HG03469 (cell line): ENCODE measurements around the gene PPM1M.

ENCODE experiments used
- ATAC-seq: cut with Tn5 transposase; IDR thresholded peaks from one replicate; pipeline ENCODE4 v1.9.1; 2021; ENCODE audit warnings: mild to moderate bottlenecking, moderate library complexity, moderate number of reproducible peaks; ENCODE audit not compliant: unreplicated experiment

Gene PPM1M

DNA sequence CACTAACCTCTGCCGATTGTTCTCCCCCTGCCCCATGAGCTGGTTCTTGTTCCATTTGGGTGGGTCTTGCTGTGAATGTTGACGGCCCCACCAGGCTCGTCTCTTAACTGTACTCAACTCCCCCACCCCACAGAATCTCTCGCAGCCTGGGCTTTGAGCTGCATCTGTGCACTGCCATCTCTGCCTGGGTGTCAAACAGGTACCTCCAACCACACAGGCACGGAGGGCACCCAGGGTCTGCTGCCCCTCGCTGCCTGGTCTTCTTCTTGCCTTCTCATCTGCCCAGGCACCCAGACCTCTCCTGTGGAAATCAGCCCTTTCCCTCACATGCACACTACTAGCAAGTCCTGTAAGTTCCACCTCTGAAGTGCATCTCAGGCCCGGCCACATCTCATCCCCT lies 30.2 kb upstream of the PPM1M start:
- ATAC-seq: no peak

DNA sequence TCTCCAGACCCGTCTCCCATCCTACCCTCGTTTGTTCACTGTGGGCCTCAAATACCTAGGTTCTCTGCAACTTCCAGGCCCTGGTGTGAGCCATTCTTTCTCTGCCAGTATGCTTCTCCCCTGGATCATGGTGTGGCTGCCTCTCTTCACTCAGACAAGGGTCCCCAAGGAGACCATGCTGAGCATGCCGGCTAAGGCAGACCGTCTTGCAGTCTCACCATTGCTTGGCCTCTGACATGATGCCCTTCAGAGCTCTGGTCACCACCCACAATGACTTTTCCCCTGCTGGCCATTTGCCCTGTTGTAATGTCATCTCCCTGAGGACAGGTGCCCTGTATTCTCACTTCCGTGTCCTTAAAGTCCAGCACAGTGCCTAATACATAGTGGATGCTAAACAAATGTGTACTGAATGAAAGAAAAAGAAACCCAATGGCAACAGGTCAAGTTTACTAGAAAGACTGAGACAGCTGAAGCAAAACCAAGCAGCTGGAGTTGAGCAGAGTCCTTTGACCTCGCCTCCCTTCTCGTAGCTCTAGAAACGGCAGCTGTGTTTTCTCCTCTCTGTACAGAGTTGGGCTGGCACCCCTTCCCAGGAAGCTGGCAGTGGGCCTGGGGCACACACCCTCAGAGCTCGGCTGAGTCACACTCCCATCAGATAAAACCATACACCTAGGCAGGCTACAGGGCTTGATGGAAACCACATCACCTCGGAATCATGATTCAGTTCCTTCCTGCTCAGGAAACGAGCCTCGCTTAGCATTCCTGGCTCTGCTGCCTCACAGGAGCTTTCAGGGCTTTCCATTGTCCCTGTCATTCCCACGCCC lies 28.8 kb upstream of the PPM1M start:
- no peak for ATAC-seq

DNA sequence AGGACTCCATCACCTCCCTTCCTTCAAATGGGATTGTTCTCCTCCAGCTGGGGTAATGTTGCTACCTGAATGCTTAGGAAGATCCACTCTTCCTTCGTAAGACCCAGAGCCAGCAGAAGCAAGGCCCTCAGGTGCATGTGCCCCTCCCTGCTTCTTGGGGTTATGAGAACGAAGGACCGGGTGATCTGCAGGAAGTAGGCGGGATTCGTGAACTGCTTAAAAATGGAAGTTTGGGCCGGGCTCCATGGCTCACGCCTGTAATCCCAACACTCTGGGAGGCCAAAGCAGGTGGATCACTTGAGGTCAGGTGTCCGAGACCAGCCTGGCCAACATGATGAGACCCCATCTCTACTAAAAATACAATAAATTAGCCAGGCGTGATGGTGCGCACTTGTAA lies 28.2 kb upstream of the PPM1M start:
- ATAC-seq: no peak

DNA sequence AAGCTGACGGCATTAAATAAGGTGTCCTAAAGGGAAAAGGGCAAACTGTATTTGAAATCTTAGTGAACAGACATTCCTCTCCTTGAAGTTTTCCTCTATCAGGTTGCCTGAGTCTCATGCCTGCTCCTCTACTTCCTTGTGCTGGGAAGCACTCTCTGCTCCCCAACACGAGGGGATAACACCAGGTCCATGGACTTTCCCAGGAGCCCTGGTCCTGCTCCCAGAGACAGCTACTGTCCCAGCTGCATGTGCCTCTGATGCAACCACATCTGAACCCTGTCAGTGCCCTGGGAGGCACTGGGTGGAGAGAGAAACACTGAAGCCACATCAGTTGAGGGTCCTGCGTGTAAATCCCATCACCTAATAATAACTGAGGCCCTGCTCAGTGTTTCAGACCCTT lies 27.5 kb upstream of the PPM1M start:
- no peak for ATAC-seq

DNA sequence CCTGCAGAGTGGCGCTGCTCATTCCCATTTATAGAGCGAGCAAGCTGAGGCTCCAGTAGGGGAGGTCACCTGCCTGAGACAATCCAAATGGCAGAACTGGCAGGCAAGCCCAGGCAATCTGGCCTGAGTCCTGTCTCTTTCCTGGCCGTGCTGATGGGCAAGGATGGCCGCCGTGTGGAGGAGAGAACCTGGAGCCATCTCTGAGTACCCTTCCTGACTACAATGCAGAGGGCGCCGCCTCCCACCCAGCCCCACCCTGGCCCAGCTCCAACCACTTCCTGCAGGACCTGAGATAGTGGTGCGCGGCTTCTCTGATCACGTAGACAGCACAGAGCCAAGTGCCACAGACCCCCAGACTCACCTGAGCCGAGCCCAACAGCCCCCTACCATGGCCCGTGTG lies 27.1 kb upstream of the PPM1M start:
- ATAC-seq: no peak

DNA sequence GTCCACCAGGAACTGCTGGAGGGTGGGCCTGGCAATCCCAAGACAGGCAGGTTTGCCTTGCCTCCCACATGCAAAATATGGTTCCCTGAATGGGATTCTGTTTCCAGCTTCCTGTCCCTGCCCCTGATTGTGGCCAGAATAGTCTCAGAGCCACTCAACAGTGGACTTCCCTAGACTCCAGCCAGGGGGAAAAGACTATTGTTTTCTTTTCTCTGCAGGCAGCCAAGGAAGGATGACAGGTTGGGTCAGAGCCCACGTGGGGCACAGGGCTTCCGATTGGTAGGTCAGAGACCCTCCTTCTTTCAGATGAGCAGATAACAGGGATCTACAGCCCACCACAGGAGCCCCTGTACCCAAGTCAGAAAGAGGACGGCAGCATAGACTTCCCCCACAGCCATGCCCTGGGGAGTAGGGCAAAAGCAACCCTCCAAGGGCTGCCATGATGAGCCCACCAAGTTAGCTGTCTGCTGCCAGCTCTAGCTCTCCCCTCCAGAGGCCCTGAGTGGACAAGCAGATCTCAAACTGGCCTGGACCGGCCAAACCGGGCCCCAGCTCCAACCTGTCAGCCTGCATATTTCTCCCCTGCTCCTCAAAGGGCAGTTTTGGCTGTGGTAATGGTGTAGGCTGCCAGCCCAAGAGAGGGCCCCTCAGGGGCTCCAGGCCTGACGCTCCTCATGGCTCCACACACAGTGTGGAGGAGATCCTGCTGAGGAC lies 26.5 kb upstream of the PPM1M start:
- ATAC-seq: no peak

DNA sequence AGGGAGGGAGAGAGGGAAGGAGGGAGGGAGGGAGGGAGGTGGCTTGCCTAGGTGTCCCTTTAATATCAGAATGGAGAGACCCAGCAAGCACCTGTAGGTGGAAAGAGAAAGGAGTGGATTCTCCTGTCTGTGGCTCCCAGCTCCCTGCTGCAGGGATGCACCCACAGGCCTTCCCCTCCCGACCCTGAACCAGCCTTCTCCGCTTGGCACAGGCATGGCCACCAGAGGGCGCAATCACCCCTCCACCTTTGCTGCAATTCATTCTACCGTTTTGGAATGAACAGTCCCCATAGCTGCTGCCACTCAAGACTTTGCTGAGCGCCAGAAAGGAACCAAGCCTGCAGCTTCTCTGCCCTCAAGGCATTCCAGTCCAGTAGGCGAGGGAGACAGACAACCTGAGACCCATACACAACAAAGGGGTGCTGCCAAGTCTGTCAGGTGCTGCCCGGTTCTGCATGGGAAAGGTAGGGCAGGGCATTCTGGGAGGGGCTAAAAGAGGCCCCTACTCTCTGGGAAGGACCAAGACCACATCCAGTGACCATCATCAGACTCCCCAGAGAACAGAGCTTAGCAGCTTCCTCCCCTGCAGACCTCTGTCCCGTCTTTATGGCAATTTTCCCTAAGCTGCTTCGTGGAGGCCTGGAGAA lies 25.1 kb upstream of the PPM1M start:
- ATAC-seq: no peak

DNA sequence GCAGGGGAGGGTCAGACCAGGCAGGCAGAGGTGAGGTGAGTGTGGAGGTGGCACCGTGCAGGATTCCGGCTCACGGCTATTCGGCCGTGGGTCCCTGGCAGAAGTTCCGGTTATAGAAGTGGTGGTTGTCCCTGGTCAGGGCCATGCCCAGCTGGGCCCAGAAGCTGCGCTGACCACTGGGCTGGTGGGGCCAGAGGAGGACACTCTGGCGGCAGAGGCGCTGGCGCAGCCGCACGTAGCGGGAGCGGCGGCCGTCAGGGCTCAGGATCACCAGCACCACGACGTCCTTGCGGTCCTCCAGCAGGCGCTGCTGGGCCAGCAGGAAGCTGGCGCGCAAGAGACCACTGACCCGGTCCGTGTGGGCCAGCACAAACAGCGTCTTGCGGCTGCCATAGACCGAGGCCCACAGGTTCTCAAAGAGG lies 24.4 kb upstream of the PPM1M start:
- no peak for ATAC-seq

DNA sequence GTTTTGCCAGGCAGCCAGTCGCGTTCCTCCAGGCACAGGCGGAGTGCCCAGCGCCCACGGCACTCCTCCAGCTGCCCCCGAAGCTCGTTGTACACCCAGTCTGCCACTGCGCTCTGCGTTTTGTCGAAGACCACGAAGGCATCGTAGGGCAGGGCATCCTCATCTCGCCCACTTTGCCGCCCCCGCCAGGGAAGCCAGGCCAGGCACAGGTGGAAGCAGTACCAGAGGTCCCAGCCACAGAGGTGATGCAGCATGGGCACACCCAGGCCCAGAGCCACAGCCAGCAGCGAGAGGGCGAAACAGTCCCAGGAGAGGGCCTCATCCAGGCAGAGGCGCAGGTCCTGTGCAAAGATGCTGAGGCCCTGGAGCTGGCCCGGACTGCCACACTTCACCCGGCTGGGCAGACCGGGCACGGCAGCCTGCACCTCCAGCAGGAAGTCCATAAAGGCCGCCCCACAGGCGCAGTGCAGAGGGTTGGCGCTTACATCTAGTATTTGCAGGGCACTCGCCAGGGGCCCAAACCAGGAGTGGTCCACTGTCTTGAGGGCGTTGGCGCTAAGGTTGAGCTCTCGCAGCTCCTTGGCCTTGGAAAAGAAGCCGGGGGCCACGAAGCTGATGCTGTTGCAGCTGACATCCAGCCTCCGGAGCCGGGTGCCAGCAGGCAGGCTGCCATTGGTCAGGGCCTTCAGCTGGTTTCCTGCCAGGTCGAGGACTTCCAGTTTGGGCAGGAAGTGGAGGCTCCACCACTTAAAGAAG lies 23.8 kb upstream of the PPM1M start:
- no peak for ATAC-seq

DNA sequence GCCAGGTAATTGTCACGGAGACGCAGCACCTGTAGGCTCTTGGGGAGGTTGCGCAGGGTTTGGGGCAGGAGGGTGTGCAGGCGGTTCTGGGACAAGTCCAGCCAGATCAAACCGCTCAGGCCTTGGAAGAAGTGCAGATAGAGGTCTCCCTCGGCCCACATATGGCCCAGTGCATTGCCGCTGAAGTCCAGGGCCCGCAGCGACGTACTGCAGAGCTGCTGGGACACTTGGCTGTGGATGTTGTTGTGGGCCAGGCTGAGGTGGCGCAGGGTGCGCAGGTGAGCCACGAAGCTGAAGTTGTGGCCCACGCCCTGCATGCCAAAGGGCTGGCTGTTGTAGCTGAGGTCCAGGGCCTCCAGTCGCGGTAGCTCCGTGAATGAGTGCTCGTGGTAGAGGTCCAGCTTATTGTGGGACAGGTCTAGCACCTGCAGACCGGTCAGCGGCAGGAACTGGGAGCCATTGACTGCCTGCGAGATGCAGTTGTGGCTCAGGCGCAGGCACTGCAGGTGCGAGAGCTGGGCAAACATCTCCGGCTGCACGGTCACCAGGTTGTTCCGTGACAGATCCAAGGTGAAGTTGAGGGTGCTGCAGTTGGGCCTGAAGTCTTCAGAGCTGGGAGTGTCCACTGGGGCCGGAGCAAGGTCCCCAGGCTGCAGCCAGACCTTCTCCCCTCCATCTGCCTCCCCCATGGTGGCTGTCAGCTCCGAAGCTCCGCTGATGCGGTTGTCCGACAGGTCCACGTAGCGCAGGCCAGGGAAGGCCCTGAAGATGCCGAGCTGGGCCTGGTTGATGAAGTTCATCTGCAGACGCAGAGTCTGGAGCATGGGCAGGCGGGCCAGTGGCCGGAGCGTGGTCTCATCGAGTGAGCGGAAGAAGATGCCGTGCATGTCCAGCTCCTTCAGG lies 23.0 kb upstream of the PPM1M start:
- no peak for ATAC-seq

DNA sequence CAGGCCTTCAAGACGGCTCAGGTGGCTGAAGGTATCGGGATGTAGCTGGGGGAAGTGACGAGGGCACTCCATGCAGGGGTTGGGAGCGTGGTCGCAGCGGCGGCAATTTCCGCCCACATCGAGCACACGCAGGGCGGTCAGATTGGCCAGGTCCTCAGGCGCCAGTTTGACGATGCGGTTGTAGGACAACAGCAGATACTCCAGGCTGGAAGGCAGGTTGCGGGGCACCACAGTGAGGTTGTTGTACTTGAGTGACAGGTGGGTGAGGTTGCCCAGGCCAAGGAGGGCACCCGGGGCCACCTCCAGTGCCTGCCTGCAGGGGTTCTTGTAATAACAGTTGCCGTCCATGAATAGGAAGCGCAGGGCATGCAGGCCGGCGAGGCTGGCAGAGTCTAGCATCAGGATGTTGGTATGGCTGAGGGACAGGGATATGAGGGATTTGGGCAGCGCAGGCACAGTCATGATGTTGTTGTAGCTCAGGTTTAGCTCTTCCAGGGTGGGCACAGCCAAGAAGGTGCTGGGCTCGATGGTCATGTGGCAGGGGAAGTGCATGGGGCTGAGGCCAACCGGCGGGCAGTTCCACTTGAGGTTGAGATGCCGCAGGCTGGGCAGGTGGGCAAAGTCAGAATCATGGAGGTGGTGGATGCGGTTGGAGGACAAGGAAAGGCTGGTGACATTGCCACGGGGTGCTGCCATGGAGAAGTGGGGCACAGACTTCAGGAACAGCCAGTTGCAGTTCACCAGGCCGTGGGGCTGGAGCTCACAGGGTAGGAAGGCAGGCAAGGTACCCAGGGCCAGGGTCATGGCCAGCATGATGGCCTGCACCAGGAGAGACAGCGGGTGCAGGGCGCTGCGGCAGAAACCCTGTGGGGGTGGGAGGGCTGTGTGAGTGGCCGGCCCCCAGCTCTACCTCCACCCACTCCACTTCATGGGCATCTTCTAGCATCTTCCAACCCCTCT lies 21.8 kb upstream of the PPM1M start:
- no peak for ATAC-seq

DNA sequence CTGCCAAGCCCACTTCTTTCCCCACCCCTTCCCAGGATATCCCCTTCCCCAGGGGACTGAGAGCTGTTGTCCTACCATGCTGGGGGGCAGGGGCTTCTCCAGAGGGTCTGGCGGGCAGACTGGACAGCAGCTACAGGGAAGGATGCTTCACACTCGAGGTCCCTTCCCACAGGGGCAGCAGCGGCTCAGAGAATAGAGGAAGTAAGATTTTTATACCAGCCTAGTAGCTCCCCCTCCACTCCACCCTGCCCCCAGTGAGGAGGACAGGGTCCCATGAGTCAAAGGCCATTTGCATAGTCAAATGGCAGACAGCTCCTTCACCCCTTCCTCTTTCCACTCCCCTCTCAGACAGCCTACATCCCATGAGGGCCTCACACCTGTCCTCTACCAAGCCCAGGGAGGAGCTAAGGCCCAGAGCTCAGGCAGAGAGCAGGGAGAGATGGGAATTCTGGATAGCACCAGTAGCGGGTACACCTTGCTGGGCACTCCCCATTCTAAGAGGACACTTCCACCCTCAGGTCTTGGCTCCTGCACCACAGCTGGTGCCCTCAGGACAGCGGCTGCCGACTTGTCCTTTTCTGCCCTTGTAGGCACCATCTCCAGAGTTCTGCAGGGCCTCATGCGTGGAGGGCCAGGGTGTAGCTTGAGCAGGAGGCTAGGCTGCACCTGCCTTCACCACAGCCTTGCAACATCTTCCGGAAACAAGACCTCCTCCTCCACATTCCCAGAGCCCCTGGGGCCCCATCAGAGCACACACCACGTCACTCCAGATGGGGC lies 19.9 kb upstream of the PPM1M start, which contains the start of gene TLR9:
TSS of gene TLR9 (minus strand) at position 194 of the 777 bp plus-strand sequence. CDS start at position 78, 116 bp downstream.
- peak; percentile 67 for ATAC-seq

DNA sequence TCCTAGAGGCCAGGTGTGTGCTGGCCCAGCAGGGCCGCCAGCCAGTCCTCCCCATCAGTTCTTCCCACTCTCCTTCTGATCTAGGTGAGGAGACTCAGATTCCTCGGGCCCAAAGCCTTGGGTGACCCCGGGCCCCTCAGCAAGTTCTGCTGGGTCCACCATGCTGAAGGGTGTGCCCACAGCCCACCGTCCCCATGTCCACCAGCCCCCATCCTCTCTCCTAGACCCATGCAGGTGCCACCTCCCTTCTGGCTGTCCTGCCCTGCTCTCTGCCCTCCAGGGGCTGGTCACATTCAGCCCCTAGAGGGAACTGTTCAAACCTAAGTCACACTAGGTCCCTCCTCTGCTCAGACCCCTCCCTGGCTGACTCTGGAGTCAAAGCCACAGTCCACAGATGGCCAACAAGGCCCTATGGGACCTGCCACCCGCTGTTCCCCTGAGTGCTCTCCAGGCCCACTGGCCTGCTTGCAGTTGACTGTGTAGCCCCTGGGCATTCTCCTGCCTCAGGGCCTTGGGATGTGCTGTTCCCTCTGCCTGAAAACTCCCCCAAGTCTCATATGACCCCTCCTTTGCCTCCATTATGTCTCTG lies 19.2 kb upstream of the PPM1M start:
- ATAC-seq: no peak

DNA sequence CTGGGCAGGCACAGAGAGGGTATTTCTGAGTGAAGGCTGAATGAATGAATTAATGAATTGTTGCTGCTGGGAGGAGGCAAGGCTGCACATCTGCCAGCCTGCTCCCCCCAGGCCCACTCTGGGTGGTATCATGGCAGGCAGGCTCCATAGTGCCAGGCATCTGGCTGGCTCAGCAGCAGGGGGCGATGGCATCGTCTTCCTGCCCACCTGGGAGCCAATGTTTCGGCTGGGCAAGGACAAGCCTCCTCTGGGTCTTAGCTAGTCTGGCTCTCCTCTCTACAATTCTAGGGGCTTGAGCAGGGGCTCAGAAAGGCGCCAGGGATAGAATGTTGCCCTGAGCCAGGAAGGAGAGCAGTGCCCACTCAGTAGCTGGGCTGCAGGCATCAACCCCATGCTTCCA lies 18.4 kb upstream of the PPM1M start:
- ATAC-seq: no peak

DNA sequence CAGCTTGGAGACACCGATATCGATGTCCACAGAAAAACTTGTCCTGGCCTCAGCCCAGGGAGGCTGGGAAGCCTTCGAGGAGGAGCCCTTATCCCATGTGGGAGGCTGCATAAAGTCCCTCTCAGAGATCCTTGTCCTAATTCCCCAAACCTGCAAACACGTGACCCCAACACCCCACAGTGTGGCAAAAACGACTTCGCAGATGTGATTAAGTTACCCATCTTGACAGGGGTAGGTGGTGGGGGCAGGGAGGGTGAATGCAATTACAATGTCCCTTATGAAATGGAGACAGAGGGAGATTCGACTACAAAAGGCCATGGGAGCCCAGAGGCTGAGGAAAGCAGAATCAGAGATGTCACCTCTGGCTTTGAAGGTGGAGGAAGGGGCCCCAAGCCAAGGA lies 17.8 kb upstream of the PPM1M start:
- no peak for ATAC-seq

DNA sequence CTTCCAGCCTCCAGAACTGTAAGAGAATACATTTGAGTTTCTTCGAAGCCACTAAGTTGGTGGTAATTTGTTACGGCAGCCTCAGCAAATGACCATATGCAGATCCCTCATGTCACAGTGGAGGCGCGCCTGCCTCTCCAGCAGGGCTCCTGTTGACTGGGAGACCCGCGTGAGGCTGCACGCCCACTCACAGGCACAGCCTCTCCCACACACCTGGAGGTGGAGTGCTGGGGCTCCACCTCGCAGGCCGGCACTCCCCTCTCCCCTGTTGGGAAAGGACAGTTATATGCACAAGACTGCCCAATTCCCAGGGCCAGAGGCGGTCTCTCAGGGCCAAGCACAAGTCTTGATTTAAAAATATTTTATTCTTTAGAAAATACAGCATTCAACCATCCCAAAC lies 17.3 kb upstream of the PPM1M start:
- ATAC-seq: no peak

DNA sequence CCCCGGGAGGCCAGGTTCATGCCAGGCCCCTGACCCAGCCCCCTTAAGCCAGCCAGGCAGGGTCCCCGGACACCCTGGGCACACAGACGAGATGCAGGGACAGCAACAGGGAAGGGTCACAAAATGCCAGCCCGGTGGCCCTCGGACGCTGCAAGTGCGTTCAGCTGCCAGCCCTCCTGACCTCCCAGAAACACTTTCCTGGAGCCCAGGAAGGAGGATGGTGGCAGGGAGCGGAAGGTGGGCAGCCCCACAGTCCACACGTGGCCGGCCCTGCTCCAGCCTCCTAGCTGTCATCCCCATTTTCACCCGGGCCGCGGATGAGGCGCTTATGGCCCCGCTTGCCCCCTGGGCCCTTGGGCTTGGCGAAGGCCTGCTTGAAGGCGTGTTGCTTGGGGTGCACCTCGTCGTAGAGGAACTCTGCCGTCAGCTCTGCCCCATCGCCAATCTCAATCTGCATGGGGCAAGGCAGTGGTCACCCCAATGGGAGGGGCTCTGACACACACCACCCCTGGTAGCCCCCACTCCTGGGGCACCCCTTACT lies 16.7 kb upstream of the PPM1M start:
- ATAC-seq: no peak

DNA sequence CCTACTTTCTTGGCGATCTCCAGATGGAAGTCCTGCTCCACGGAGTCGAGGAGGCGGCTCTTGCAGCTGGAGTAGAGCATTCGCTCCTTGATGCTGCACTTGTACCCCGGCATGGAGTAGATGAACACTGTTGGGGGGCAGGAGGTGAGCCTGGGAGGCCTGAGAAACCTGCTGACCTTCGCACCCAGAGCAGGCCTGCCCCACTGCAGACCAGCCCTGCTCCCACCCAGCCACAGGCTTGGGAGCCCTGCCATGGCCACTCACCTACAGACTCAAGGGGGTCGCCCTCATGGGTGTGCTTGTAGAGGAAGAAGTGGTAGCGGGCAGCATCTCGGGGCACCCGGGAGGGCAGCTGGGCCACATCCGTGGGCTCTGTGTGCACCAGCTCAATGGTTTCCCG lies 15.9 kb upstream of the PPM1M start:
- ATAC-seq: no peak
